ENCODE data around the gene DUSP8. TPM values are rescaled to one million over a fixed set of nuclear protein-coding genes. Genes with fewer than 3 reads are reported as not detected.

The DUSP8 gene
- total RNA-seq, 1 donor from 2014 or later = 123 TPM

DNA sequence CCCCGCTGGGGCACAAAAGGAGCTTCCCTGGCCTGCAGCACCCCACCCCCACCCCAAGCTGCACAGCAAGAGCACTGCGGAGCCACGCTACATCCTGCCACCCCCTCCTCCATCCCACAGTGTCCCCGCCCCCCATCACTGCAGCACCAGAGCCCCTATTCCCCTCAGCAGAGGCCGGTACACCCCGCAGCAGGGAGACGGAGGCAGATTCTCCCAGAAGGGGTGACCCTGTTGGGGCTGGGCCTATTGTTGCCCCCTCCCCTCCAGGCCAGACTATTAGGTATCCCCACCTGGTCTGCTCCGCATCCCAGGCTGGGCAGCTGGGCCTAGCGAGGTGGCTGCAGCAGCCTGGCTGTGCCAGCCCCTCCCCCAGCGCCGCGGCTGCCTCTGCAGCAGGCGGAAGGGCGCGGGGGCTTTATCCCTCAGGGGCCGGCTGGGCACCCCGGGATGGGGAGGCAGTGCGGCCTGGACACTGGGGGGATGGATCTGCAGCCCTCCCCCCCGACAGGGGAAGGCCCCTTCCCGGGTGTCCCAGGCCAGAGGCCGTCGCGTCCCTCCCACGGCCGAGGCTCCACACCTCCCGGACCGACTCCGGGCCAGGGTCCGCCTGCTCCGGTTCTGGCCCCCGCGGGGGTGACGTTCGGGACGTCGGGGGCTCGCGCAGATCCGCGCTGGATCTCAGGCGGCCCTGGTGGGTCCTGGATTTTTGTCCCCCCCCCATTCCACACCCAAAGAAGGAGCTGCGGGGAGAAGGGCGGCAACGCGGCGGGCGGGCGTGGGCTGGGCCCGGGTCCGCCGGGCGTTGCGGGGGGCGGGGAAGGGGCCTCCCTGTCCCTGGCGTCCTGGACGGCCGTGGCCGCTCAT, 943 bp downstream of the DUSP8 start:
- Mint-ChIP-seq H3K9me3 (ENCODE audit: unreplicated experiment) (peaks cover 20% of the 10 kb centered on the region), H3K4me3 (ENCODE audit: unreplicated experiment) (peak overlapping the region; percentile 84), H3K36me3 (ENCODE audit: unreplicated experiment) (no peaks in the 10 kb centered on the region), H3K4me1 (ENCODE audit: low read depth, unreplicated experiment) (peaks cover 17% of the 10 kb centered on the region), H3K27me3 (ENCODE audit: unreplicated experiment) (peaks cover 34% of the 10 kb centered on the region), H3K27ac (ENCODE audit: unreplicated experiment) (peak overlapping the region; percentile 72)
- DNase-seq = peak; percentile 64
- TF ChIP-seq CTCF (IDR thresholded peaks at IDR 0.05; ENCODE audit: partially characterized antibody, unreplicated experiment) = no peak

GRCh38 chr11:1570531-1570895, 1.6 kb downstream of the DUSP8 start:
- no peak for TF ChIP-seq CTCF (IDR thresholded peaks at IDR 0.05; ENCODE audit: partially characterized antibody, unreplicated experiment)
- Mint-ChIP-seq H3K4me1 (ENCODE audit: low read depth, unreplicated experiment) (peaks cover 18% of the 10 kb centered on the region), H3K36me3 (ENCODE audit: unreplicated experiment) (no peaks in the 10 kb centered on the region), H3K9me3 (ENCODE audit: unreplicated experiment) (peaks cover 21% of the 10 kb centered on the region), H3K27me3 (ENCODE audit: unreplicated experiment) (peaks cover 34% of the 10 kb centered on the region), H3K27ac (ENCODE audit: unreplicated experiment) (peak overlapping the region; percentile 72), H3K4me3 (ENCODE audit: unreplicated experiment) (peak overlapping the region; percentile 84)
- no peak for DNase-seq

- peaks cover 20% of the 10 kb centered on the region for H3K4me1 Mint-ChIP-seq (ENCODE audit: low read depth, unreplicated experiment)
- no peaks in the 10 kb centered on the region for H3K36me3 Mint-ChIP-seq (ENCODE audit: unreplicated experiment)
- H3K27me3 Mint-ChIP-seq (ENCODE audit: unreplicated experiment) = peaks cover 32% of the 10 kb centered on the region
- peak; percentile 22 for DNase-seq
- peak overlapping the region; percentile 55 for H3K27ac Mint-ChIP-seq (ENCODE audit: unreplicated experiment)
- H3K9me3 Mint-ChIP-seq (ENCODE audit: unreplicated experiment) = peaks cover 21% of the 10 kb centered on the region
- TF ChIP-seq CTCF (IDR thresholded peaks at IDR 0.05; ENCODE audit: partially characterized antibody, unreplicated experiment) = no peak
- peak overlapping the region; percentile 84 for H3K4me3 Mint-ChIP-seq (ENCODE audit: unreplicated experiment)
Observed at GRCh38 chr11:1570001-1570453, 2.0 kb downstream of the DUSP8 start.

- H3K4me3 Mint-ChIP-seq (ENCODE audit: unreplicated experiment) = peak overlapping the region; percentile 84
- no peak for TF ChIP-seq CTCF (IDR thresholded peaks at IDR 0.05; ENCODE audit: partially characterized antibody, unreplicated experiment)
- peak overlapping the region; percentile 33 for H3K27ac Mint-ChIP-seq (ENCODE audit: unreplicated experiment)
- peaks cover 21% of the 10 kb centered on the region for H3K4me1 Mint-ChIP-seq (ENCODE audit: low read depth, unreplicated experiment)
- H3K36me3 Mint-ChIP-seq (ENCODE audit: unreplicated experiment) = no peaks in the 10 kb centered on the region
- peak; percentile 45 for DNase-seq
- peaks cover 30% of the 10 kb centered on the region for H3K27me3 Mint-ChIP-seq (ENCODE audit: unreplicated experiment)
- peaks cover 20% of the 10 kb centered on the region for H3K9me3 Mint-ChIP-seq (ENCODE audit: unreplicated experiment)
Observed at GRCh38 chr11:1569251-1569780, 2.8 kb downstream of the DUSP8 start.

- Mint-ChIP-seq H3K4me1 (ENCODE audit: low read depth, unreplicated experiment) (peaks cover 21% of the 10 kb centered on the region), H3K27me3 (ENCODE audit: unreplicated experiment) (peaks cover 28% of the 10 kb centered on the region), H3K4me3 (ENCODE audit: unreplicated experiment) (peak overlapping the region; percentile 84), H3K9me3 (ENCODE audit: unreplicated experiment) (peaks cover 20% of the 10 kb centered on the region), H3K27ac (ENCODE audit: unreplicated experiment) (no peak overlapping the region), H3K36me3 (ENCODE audit: unreplicated experiment) (no peaks in the 10 kb centered on the region)
- DNase-seq = peak; percentile 39
- TF ChIP-seq CTCF (IDR thresholded peaks at IDR 0.05; ENCODE audit: partially characterized antibody, unreplicated experiment) = no peak
Observed at GRCh38 chr11:1568441-1568911, 3.6 kb downstream of the DUSP8 start.

Data from glutamatergic neuron (in vitro differentiated cells).